K562 (cell line): ENCODE results near the gene ZKSCAN5. TPM values are rescaled to one million over a fixed set of nuclear protein-coding genes. Genes with fewer than 3 reads are reported as not detected.

Experiments
- CBFA2T2 ChIP-seq: fragments of 450-650 bp; conservative IDR thresholded peaks from 2 replicates; pipeline ENCODE4 v1.6.1; 2017; ENCODE audit warnings: mild to moderate bottlenecking
- CBFA2T3 ChIP-seq: fragments of 450-650 bp; IDR thresholded peaks from 2 replicates; pipeline ENCODE4 v1.6.1; 2017
- CBX3 ChIP-seq, 2 experiments: IDR thresholded peaks; 1 replicate in 1 of 2; 2 replicates in 1 of 2; pipeline ENCODE4 v1.6.1; 2012; ENCODE audit warnings: inconsistent platforms in 2 of 2, low read length in 2 of 2, borderline replicate concordance in 1 of 2, control low read depth in 1 of 2
- CBX5 ChIP-seq: IDR thresholded peaks from 2 replicates; pipeline ENCODE4 v1.6.1; 2014; ENCODE audit warnings: low read depth, borderline replicate concordance
- GTF3C2 ChIP-seq: IDR thresholded peaks from 3 replicates; pipeline ENCODE4 v1.6.1; 2011; ENCODE audit warnings: borderline replicate concordance, mild to moderate bottlenecking, moderate library complexity; ENCODE audit not compliant: insufficient read length; ENCODE audit errors: extremely low read depth
- HES1 ChIP-seq: fragments of 450-650 bp; IDR thresholded peaks from 2 replicates; pipeline ENCODE4 v1.6.1; 2016; ENCODE audit warnings: low read depth, mild to moderate bottlenecking, moderate library complexity
- HNRNPUL1 ChIP-seq: fragments of 200-400 bp; formaldehyde crosslinking; IDR thresholded peaks from 2 replicates; pipeline ENCODE4 v1.6.1; 2017; ENCODE audit warnings: low read length
- MBD1 ChIP-seq: fragments of 250-450 bp; sonication (Bioruptor Pico); IDR thresholded peaks from 2 replicates; pipeline ENCODE4 v1.8.0; 2022; ENCODE audit warnings: inconsistent platforms
- MCM5 ChIP-seq: fragments of 450-650 bp; IDR thresholded peaks from 2 replicates; pipeline ENCODE4 v1.6.1; 2016; ENCODE audit warnings: low read depth
- NEUROD1 ChIP-seq: fragments of 150-350 bp; IDR thresholded peaks from 2 replicates; pipeline ENCODE4 v1.6.1; 2014; ENCODE audit warnings: borderline replicate concordance, low read length, low read depth; ENCODE audit not compliant: partially characterized antibody
- RNF219 ChIP-seq: fragments of 250-450 bp; sonication (Bioruptor Pico); IDR thresholded peaks from 2 replicates; pipeline ENCODE4 v1.5.0; 2022; ENCODE audit warnings: mild to moderate bottlenecking
- SLC30A9 ChIP-seq: fragments of 250-450 bp; sonication (Bioruptor Pico); IDR thresholded peaks from 2 replicates; pipeline ENCODE4 v1.8.0; 2022; ENCODE audit warnings: mild to moderate bottlenecking, moderate library complexity
- ZBTB11 ChIP-seq, 3 experiments: fragments of 200-800 bp in 1 of 3; fragments of 250-450 bp in 1 of 3; fragments of 450-650 bp in 1 of 3; sonication (Bioruptor Pico) in 1 of 3; sonication (Bioruptor generic) in 1 of 3; formaldehyde crosslinking in 1 of 3; IDR thresholded peaks; 2 replicates each; pipeline versions ENCODE4 v1.6.1 to v1.8.0; 2016 to 2022; ENCODE audit warnings: mild to moderate bottlenecking in 2 of 3, missing genetic modification characterization in 2 of 3, missing compliant biosample characterization in 1 of 3, moderate library complexity in 1 of 3
- ZBTB34 ChIP-seq: fragments of 250-450 bp; sonication (Bioruptor Pico); IDR thresholded peaks from 2 replicates; pipeline ENCODE4 v1.8.0; 2021; ENCODE audit warnings: mild to moderate bottlenecking, moderate library complexity
- ZNF668 ChIP-seq: fragments of 250-450 bp; sonication (Bioruptor Pico); IDR thresholded peaks from 2 replicates; pipeline ENCODE4 v1.8.0; 2022; ENCODE audit warnings: mild to moderate bottlenecking, inconsistent platforms
- polyA plus RNA-seq, 8 experiments: library from polyadenylated mRNA; depleted of rRNA in 4 of 8; stranded (reverse) in 5 of 8; unstranded in 3 of 8; fragments of >200 nt; fragmentation: Nextera tagmentation in 2 of 8; fragmentation: Illumina TruSeq in 1 of 8; extraction: Ambion mirVana in 2 of 8; extraction: Trizol in 1 of 8; gene quantifications; 2 replicates each; pipeline versions ENCODE4 v1.2.1 to v1.2.3, GENCODE V29; 2011 to 2014; ENCODE audit warnings: inconsistent platforms in 1 of 8, missing spikeins in 1 of 8
- total RNA-seq, 7 experiments: library from RNA; depleted of rRNA in 6 of 7; stranded (reverse); fragments of >200 nt in 6 of 7; fragmentation: Illumina TruSeq in 2 of 7; extraction: Trizol in 2 of 7; gene quantifications; 2 replicates each; pipeline versions ENCODE4 v1.2.1 to v1.2.3, GENCODE V29; 2011 to 2021; ENCODE audit warnings: low replicate concordance in 1 of 7

ZKSCAN5 gene
- total and polyA plus RNA-seq, 9 of the 15 experiments (the other 6 are each of a cell fraction or from before 2014, with no cell fraction given) = 4.2 to 19.0 (median 15.0) TPM

GRCh38 chr7:99539213-99539811 lies 34.9 kb downstream of the ZKSCAN5 start (continued):
- no peak for TF ChIP-seq ZBTB34 (CRISPR knock-in tag)
- no peak for TF ChIP-seq NEUROD1
- TF ChIP-seq SLC30A9 (CRISPR knock-in tag) = no peak
- TF ChIP-seq HNRNPUL1 = no peak
- peak; percentile 79 for TF ChIP-seq HES1
- no peak for TF ChIP-seq GTF3C2
- no peak for TF ChIP-seq CBX5
- TF ChIP-seq CBFA2T3 = peak; percentile 76
- no peak for TF ChIP-seq RNF219 (CRISPR knock-in tag)
- peak; percentile 57 for TF ChIP-seq CBFA2T2
- no peak for TF ChIP-seq MBD1 (CRISPR knock-in tag)
- no peak for TF ChIP-seq ZBTB11 (CRISPR knock-in tag; IDR thresholded peaks at IDR 0.05)
- no peak for TF ChIP-seq CBX3 (IDR thresholded peaks at IDR 0.05; ENCODE audit: borderline replicate concordance in 1 of 2, low read length in 2 of 2)
- TF ChIP-seq MCM5 = no peak
- TF ChIP-seq ZNF668 (CRISPR knock-in tag) = no peak
